Nucleus accumbens (tissue), 56 donors: ENCODE measurements around the gene RASSF8.

Experiments used
- DNase-seq, 56 donors: peaks; one replicate each; lab custom pipeline; 2025; lab: John Stamatoyannopoulos, UW

The RASSF8 gene

GRCh38 chr12:26121323-26122060 is 163.0 kb downstream of the RASSF8 start:
- peak in 2 of 56 donors; percentile 32 to 61 for DNase-seq

GRCh38 chr12:26122061-26122680 is 163.7 kb downstream of the RASSF8 start:
- peak in 13 of 56 donors; percentile 15 to 64 (median 41) for DNase-seq

GRCh38 chr12:26122681-26123481 is 164.4 kb downstream of the RASSF8 start:
- peak in 54 of 56 donors; percentile 34 to 88 (median 73) for DNase-seq

- DNase-seq = peak in 1 of 56 donors; percentile 48
Observed at GRCh38 chr12:26123482-26123980, 165.0 kb downstream of the RASSF8 start.

GRCh38 chr12:26124446-26125399 is 166.2 kb downstream of the RASSF8 start, which contains the start of gene BHLHE41:
BHLHE41 (minus strand) TSS chr12:26125037; CDS start chr12:26124779, 258 bp downstream.
- DNase-seq = peak in 55 of 56 donors; percentile 52 to 97 (median 87)

- peak in 55 of 56 donors; percentile 38 to 97 (median 76) for DNase-seq
Observed at GRCh38 chr12:26125400-26126339, 167.2 kb downstream of the RASSF8 start.

- peak; percentile 13 to 90 (median 81) for DNase-seq
Observed at GRCh38 chr12:26126340-26127284, 168.1 kb downstream of the RASSF8 start.

- no peak for DNase-seq
Observed at GRCh38 chr12:26127404-26127803, 168.9 kb downstream of the RASSF8 start.

- DNase-seq = no peak
Observed at GRCh38 chr12:26128168-26128567, 169.7 kb downstream of the RASSF8 start.
